GM04503 (cell line): ENCODE results near the gene ARL4C.
A peak's percentile ranks its signal among the peaks of the same experiment; 100 is the strongest.

ENCODE experiments used
- DNase-seq: peaks from one replicate; pipeline ENCODE4 v3.0.0-alpha.2; 2012; ENCODE audit warnings: low read depth

The ARL4C gene

GRCh38 chr2:234447189-234447588 is 49.7 kb downstream of the ARL4C start:
- no peak for DNase-seq

DNA sequence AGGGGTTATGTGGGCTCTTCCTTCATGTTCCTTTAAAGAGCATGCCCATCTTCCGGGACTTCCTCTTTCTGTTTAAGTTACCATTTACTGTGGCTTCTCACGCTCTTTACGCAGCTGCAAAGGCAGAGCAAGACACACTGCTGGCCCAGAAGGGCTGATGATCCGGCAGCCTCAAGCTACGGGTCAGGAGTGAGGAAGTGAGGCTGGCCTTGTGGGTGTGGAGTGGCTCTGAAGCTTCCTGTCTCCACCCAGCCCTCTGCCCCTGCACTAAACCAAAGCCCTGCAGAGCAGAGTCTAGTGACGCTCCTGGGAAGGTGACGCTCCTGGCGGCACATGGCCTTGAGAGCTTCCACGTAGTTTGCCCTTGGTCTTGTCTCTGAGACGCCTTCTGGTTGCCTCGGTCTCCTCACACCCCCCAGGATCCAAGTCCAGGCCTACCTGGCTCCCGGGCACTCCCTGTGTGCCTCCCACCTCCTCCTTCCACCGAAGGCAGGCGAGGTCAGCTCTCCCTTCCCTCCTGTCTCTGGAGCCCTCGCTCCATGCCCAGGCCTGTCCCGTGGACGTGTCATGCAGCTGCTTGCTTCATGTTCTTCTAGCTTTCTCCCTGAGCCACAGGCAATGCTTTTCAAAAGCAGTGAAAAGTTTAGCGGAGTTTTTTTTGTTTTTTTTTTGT is 50.3 kb downstream of the ARL4C start:
- no peak for DNase-seq

DNA sequence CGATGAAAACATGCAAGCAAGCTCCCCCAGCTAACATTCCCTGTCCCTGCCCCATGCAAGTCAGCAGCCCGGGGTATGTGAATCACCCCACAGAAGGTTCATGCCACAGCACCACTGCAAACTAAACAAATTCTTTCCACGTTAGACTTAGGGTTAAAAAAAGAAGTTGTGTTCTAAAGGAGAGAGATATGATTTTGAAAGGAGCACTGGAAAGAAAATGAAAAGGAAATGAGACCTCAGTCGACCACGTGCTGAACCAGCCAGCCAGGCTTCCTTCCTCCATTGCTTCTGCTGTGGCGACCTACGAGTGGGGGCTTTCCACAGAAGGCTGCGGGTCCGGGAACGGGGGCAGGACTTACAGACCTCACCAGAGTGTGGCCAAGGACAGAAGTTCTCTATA is 52.0 kb downstream of the ARL4C start:
- peak; percentile 83 for DNase-seq

DNA sequence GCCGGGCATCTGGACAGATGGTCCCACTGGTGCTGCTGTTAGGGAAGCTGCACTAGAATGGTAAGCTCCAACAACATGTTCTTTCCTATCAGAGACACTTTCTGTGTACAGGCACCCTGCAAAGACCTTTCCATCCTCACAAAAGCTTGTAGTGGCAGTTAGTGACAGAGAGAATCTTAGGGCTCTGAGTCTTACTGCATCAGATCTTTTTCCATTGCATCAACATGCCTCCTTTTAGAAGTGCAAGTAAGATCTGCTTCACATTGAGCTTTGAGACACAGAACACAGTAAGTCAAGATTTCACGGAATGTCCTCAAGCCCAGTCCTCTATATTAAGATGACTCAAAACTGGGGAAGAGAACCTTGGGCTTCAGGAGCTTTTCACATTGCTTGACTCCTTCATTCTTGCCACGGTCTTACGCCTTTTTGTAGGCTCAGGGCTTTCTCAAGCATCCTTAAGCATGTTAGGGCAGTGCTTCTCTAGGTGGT is 52.6 kb downstream of the ARL4C start:
- DNase-seq, result no peak
